A549 (cell line): ENCODE data around the gene SLF2. TPM values are rescaled to one million over a fixed set of nuclear protein-coding genes. Genes with fewer than 3 reads are reported as not detected.
A peak's percentile ranks its signal among the peaks of the same experiment; 100 is the strongest.

Source experiments
- ATAC-seq, 2 experiments: fragments of 200-7000 bp in 1 of 2; fragments of >200 bp in 1 of 2; cut with Nextera tagmentation in 1 of 2; cut with Tn5 transposase in 1 of 2; 3 replicates each; pipeline versions ENCODE4 v1.8.0 to v1.9.1; 2018 to 2020; ENCODE audit warnings: mild to moderate bottlenecking in 1 of 2, moderate library complexity in 1 of 2
- CTCF ChIA-PET: fragments of 300-600 bp; sonication (Branson Sonifier 250); formaldehyde crosslinking; extraction: SDS; loops from one replicate; lab custom pipeline; 2021; ENCODE audit warnings: antibody characterized with exemption, inconsistent platforms; lab: Yijun Ruan, JAX
- POLR2A ChIA-PET: fragments of 350-600 bp; formaldehyde crosslinking; extraction: SDS; loops from one replicate; lab custom pipeline; 2021; ENCODE audit warnings: antibody characterized with exemption, inconsistent platforms; lab: Yijun Ruan, JAX
- DNase-seq, 2 experiments: peaks; one replicate each; pipeline versions ENCODE4 v3.0.0 to v3.0.0-alpha.2; 2011 to 2016; ENCODE audit warnings: low read depth in 1 of 2, low spot score in 1 of 2
- FAIRE-seq: peaks from 2 replicates; lab custom pipeline; 2011; peaks lifted over from hg19 to GRCh38; lab: Jason Lieb, UNC
- H3K27ac ChIP-seq, 2 experiments: fragments of >200 bp; sonication (Bioruptor Twin); formaldehyde crosslinking; 3 replicates each; pipeline ENCODE4 v1.5.1; 2016 to 2017
- H3K4me1 ChIP-seq: fragments of >200 bp; sonication (Bioruptor Twin); formaldehyde crosslinking; 3 replicates; pipeline ENCODE4 v1.6.1; 2016
- H3K4me2 ChIP-seq: fragments of >200 bp; sonication (Bioruptor Twin); formaldehyde crosslinking; 3 replicates; pipeline ENCODE4 v1.6.1; 2016
- H3K4me3 ChIP-seq: fragments of >200 bp; sonication (Bioruptor Twin); formaldehyde crosslinking; 3 replicates; pipeline ENCODE4 v1.5.1; 2016
- H3K9me3 ChIP-seq: fragments of >200 bp; sonication (Bioruptor Twin); formaldehyde crosslinking; 3 replicates; pipeline ENCODE4 v1.6.1; 2016
- ATOH8 ChIP-seq: fragments of 250-450 bp; sonication (Bioruptor Pico); IDR thresholded peaks from 2 replicates; pipeline ENCODE4 v1.5.0; 2020; ENCODE audit warnings: low read depth, mild to moderate bottlenecking, moderate library complexity
- BHLHE40 ChIP-seq: IDR thresholded peaks from 2 replicates; pipeline ENCODE4 v1.6.1; 2012; ENCODE audit warnings: low read depth, low read length, inconsistent platforms
- CBX8 ChIP-seq: fragments of 200-600 bp; sonication (generic); IDR thresholded peaks from 2 replicates; pipeline ENCODE4 v1.6.1; 2016
- CEBPB ChIP-seq, 2 experiments: fragments of >200 bp in 1 of 2; sonication (Bioruptor Twin) in 1 of 2; formaldehyde crosslinking in 1 of 2; IDR thresholded peaks; 2 replicates each; pipeline ENCODE4 v1.6.1; 2012 to 2016
- CTCF ChIP-seq: fragments of >200 bp; sonication (Bioruptor Twin); formaldehyde crosslinking; IDR thresholded peaks from 3 replicates; pipeline ENCODE4 v1.5.1; 2016
- ELK1 ChIP-seq: fragments of 150-350 bp; IDR thresholded peaks from 2 replicates; pipeline ENCODE4 v1.6.1; 2014; ENCODE audit warnings: low read depth, mild to moderate bottlenecking, low read length
- EP300 ChIP-seq, 2 experiments: fragments of >200 bp; sonication (Bioruptor Twin); formaldehyde crosslinking; IDR thresholded peaks; 2 replicates in 1 of 2; 3 replicates in 1 of 2; pipeline ENCODE4 v1.6.1; 2016 to 2017
- FOXS1 ChIP-seq: fragments of 250-450 bp; sonication (Bioruptor Pico); IDR thresholded peaks from 2 replicates; pipeline ENCODE4 v1.5.0; 2020; ENCODE audit warnings: mild to moderate bottlenecking, moderate library complexity
- HDAC2 ChIP-seq: fragments of 200-600 bp; sonication (generic); IDR thresholded peaks from 2 replicates; pipeline ENCODE4 v1.6.1; 2016
- HES2 ChIP-seq: fragments of >200 bp; sonication (Bioruptor Twin); formaldehyde crosslinking; IDR thresholded peaks from 2 replicates; pipeline ENCODE4 v1.6.1; 2016
- HEYL ChIP-seq: fragments of 250-450 bp; sonication (Bioruptor Pico); IDR thresholded peaks from 2 replicates; pipeline ENCODE4 v1.8.0; 2021; ENCODE audit warnings: mild to moderate bottlenecking, moderate library complexity
- HOXB5 ChIP-seq: fragments of 250-450 bp; sonication (Bioruptor Pico); IDR thresholded peaks from 2 replicates; pipeline ENCODE4 v1.5.0; 2020; ENCODE audit warnings: mild to moderate bottlenecking, moderate library complexity
- JUNB ChIP-seq: fragments of >200 bp; sonication (Bioruptor Twin); formaldehyde crosslinking; IDR thresholded peaks from 2 replicates; pipeline ENCODE4 v1.6.1; 2016
- KDM5A ChIP-seq: fragments of 200-600 bp; sonication (generic); IDR thresholded peaks from 2 replicates; pipeline ENCODE4 v1.6.1; 2016; ENCODE audit warnings: antibody characterized with exemption, mild to moderate bottlenecking
- MAFK ChIP-seq: fragments of 450-650 bp; IDR thresholded peaks from 2 replicates; pipeline ENCODE4 v1.6.1; 2014; ENCODE audit not compliant: partially characterized antibody
- MYC ChIP-seq: IDR thresholded peaks from 2 replicates; pipeline ENCODE4 v1.6.1; 2012; ENCODE audit warnings: mild to moderate bottlenecking, inconsistent platforms, low read length, improper control_type of control experiment, borderline replicate concordance
- NFE2L2 ChIP-seq: fragments of 150-350 bp; conservative IDR thresholded peaks from 2 replicates; pipeline ENCODE4 v1.6.1; 2014; ENCODE audit warnings: low read length
- NR3C1 ChIP-seq: fragments of >200 bp; sonication (Bioruptor Twin); formaldehyde crosslinking; IDR thresholded peaks from 3 replicates; pipeline ENCODE4 v1.6.1; 2017
- PHF8 ChIP-seq: fragments of 200-600 bp; sonication (generic); IDR thresholded peaks from 2 replicates; pipeline ENCODE4 v1.6.1; 2016; ENCODE audit warnings: low read depth, mild to moderate bottlenecking, antibody characterized with exemption, moderate library complexity, borderline replicate concordance
- POLR2A ChIP-seq: IDR thresholded peaks from 2 replicates; pipeline ENCODE4 v1.6.1; 2012; ENCODE audit warnings: mild to moderate bottlenecking, low read length
- POLR2AphosphoS2 ChIP-seq: conservative IDR thresholded peaks from 2 replicates; pipeline ENCODE4 v1.6.1; 2012; ENCODE audit warnings: low read length, improper control_type of control experiment, inconsistent platforms
- RCOR1 ChIP-seq: fragments of 150-350 bp; IDR thresholded peaks from 2 replicates; pipeline ENCODE4 v1.6.1; 2014; ENCODE audit warnings: antibody characterized with exemption, low read length, low read depth
- REST ChIP-seq: fragments of 200-600 bp; sonication (generic); IDR thresholded peaks from 2 replicates; pipeline ENCODE4 v1.6.1; 2016; ENCODE audit warnings: antibody characterized with exemption, mild to moderate bottlenecking, moderate library complexity
- SMC3 ChIP-seq: fragments of >200 bp; sonication (Bioruptor Twin); formaldehyde crosslinking; IDR thresholded peaks from 3 replicates; pipeline ENCODE4 v1.6.1; 2018; ENCODE audit warnings: inconsistent platforms
- ZC3H11A ChIP-seq: fragments of 450-650 bp; IDR thresholded peaks from 2 replicates; pipeline ENCODE4 v1.6.1; 2014; ENCODE audit warnings: antibody characterized with exemption, mild to moderate bottlenecking
- WGBS: methylation state at CpG from one replicate; pipeline ENCODE4 v1.1.6; 2017; ENCODE audit errors: missing lambda C conversion rate; 5-methylcytosine and 5-hydroxymethylcytosine counted together
- polyA plus RNA-seq, 4 experiments: library from polyadenylated mRNA; depleted of rRNA in 3 of 4; stranded (reverse); fragments of >200 nt; fragmentation: RNase III in 1 of 4; extraction: RNeasy Plus Mini Kit Qiagen cat#74134 plus additional on column Dnase treatment in 1 of 4; gene quantifications; 2 replicates in 3 of 4; 3 replicates in 1 of 4; pipeline ENCODE4 v1.2.3, GENCODE V29; 2011 to 2017
- TF ChIP-seq, protein P1 (sequence below): IDR thresholded peaks from 2 replicates; pipeline ENCODE4 v1.6.1; 2012

Gene SLF2
- polyA plus RNA-seq, 2 of the 4 experiments (the other 2 are of a cell fraction) = 13.0 to 16.6 TPM

DNA sequence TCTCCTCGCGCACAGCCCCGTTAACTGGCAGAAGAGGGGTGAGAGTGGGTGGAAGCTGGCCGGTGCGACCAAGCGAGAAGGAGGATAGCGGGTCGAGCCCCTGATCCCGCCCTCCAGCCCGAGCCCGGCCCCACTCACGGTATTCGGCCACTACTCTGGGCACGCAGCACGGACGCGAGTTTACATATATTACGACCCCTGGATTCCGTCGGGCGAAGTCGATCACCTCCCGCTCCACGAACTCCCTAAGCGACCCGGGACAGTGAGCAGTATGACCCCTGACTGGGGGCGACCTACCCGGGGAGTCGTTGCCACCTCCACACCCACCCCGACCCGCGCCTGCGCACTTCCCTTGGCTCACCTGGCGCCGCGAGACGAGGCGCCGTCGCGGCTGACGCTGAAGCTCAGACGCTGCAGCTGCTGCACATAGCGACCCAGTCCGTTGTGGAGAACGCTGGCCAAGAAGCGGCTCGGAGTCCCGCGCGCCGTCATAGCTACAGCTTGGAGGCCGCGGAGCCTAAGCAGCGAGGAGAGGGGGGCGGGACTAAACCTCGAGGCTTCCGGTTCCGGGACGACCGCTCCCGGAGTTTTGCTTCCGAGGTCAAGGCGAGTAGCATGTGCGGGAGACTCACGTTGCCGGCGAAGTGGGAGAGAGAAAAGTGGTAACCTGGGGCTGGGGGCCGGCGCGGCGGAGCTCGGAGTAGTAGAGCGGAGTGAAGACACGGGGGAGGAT is 74.4 kb downstream of the SLF2 start, which contains the start of the genes MRPL43 and TWNK (continued):
- no peak for TF ChIP-seq BHLHE40
- no peak for TF ChIP-seq POLR2AphosphoS2
- no peak for TF ChIP-seq CTCF
- no peak for TF ChIP-seq JUNB
- TF ChIP-seq KDM5A = peak; percentile 51; the same call in 1 of the 2 replicates
- no peak for TF ChIP-seq EP300 (IDR thresholded peaks at IDR 0.05)
- no peak for TF ChIP-seq NR3C1
- peak; percentile 42 for TF ChIP-seq POLR2A
- TF ChIP-seq MYC = peak; percentile 98
- no peak for TF ChIP-seq FOXS1
- TF ChIP-seq, protein P1, sequence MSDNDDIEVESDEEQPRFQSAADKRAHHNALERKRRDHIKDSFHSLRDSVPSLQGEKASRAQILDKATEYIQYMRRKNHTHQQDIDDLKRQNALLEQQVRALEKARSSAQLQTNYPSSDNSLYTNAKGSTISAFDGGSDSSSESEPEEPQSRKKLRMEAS = peak; percentile 100
- TF ChIP-seq HES2 = no peak
- no peak for TF ChIP-seq ZC3H11A
- no peak for TF ChIP-seq MAFK
- no peak for TF ChIP-seq NFE2L2
- TF ChIP-seq ATOH8 (CRISPR knock-in tag) = no peak
- TF ChIP-seq HOXB5 (CRISPR knock-in tag) = no peak
- no peak for TF ChIP-seq SMC3
- no peak for TF ChIP-seq REST
- TF ChIP-seq RCOR1 = no peak
- no peak for TF ChIP-seq HEYL (CRISPR knock-in tag)
- TF ChIP-seq CEBPB (IDR thresholded peaks at IDR 0.05) = no peak
- no peak for TF ChIP-seq HDAC2
- TF ChIP-seq, all 56 proteins: peak for 12

DNA sequence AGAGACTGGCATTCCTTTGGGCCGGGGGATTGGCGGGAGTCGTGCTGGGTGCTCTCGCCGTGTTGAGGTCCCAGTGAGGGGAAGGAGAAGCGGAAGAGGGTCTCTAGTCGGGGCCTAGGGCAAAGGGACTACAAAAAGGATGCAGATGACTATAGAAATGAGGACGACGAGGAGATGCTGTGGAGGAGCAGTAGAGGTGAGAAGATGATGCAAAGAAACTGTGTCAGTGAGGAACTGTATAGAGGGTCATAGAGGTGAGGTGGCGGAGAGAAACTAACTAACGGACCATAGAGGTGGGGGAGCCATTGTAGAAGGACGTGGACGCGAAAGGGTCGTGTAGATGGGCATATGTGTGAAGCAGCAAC is 74.9 kb downstream of the SLF2 start:
- Histone ChIP-seq H3K9me3 (no peaks in the 10 kb centered on the region), H3K27ac (peak overlapping the region; percentile 96 to 97), H3K4me3 (peak overlapping the region; percentile 83), H3K4me2 (peak overlapping the region; percentile 96), H3K4me1 (peaks cover 31% of the 10 kb centered on the region)
- 2% methylated on average over 15 of the region's 15 CpGs for WGBS
- TF ChIP-seq KDM5A = 0 out of 2 replicates have a peak, but pooled peaks have one; percentile 14
- TF ChIP-seq PHF8 = no peak
- TF ChIP-seq CBX8 = no peak
- no peak for TF ChIP-seq ELK1
- ChIA-PET CTCF (interaction anchor here (1.4 to 25.8 kb wide), 4 partner anchors 11 to 155 kb away, joined by 3 to 608 read pairs (median 196); partner anchors contain the start of gene LZTS2), POLR2A (interaction anchor here (1.0 to 1.8 kb wide), 4 partner anchors 9 to 73 kb away, joined by 3 to 6 read pairs (median 4); no protein-coding TSS in a partner anchor)
- FAIRE-seq (no peak), ATAC-seq (peak; percentile 14 to 33; a peak in 4 of 6 replicates), DNase-seq (no peak)
